Anterior cingulate cortex (tissue), 58 donors: Measurements from ENCODE around the gene KIF6.

Experiments used
- DNase-seq, 58 donors: peaks; one replicate each; lab custom pipeline; 2025; lab: John Stamatoyannopoulos, UW

KIF6 gene

DNA sequence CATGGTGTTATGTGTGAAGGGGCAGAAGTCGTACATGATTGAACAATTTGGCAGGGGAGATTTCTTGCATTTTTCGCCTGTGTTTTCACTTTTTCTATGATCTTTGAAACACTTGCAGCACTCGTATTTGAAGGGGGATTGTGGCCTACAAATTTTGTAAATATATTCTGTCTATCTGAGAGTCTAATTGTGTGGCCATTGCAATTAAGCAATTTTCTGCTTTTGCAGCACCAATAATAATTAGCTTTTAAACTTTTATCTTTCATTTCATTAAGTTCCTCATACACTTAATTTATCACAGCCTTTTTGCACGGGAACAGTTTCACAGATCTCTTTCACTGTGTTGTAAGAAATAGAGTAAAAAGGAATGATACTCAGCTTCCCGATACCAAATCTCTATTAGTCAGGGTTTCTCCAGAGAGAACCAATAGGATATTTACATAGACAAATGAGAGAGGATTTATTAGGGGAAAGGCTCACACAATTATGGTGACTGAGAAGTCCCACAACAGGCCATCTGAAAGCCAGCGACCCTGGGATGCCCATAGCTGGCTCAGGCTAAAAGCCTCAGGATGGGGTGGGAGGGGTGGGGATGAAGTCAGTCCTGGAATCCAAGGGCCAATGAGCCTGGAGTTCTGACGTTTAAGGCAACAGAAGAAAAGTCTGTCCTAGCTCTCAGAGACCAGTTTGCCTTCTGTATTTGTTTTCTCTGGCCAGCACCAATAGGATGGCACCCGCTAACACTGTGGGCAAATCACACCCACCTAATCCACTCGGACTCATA, 58.3 kb downstream of the KIF6 start:
- peak in 3 of 58 donors; percentile 11 to 27 (median 23) for DNase-seq

DNA sequence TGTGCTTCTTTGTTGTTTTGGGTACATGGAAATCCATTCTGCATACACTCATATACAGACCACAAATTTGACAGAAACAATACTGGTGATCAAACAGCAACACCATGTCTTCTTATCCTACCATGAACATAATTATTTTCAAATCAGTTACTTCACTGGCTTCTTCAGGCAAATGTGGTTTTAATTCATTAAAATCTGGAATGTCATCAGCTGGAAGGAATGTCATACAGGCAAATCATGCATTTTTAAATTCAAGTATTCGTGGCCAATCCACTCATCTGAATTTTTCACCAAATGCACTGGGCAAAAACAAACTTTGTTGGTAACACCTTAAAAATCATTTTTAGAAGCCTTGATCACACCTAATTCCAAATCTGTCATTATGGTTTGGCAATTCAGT, 59.3 kb downstream of the KIF6 start:
- DNase-seq, result no peak

DNA sequence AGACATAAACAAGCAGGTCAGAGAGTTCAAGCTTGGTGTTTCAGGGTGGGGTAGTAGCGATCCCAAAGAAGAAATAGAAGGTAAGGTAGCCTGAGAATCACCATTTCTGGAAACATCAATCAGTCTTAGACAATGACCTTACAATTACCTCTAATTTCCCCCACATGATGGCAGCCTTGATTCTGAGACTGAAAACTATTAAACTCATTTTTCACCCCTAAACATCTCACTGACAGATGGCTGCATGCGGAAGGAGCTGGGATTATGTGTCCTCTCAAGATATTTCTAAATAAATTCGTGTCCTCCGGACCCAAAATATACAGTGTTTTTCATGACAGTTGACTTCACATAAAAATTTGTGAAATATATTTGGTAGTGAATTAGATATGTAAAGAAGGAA, 61.0 kb downstream of the KIF6 start:
- peak in 3 of 58 donors; percentile 9 to 62 (median 29) for DNase-seq

GRCh38 chr6:39657355-39658135, 67.7 kb downstream of the KIF6 start:
- no peak for DNase-seq

DNA sequence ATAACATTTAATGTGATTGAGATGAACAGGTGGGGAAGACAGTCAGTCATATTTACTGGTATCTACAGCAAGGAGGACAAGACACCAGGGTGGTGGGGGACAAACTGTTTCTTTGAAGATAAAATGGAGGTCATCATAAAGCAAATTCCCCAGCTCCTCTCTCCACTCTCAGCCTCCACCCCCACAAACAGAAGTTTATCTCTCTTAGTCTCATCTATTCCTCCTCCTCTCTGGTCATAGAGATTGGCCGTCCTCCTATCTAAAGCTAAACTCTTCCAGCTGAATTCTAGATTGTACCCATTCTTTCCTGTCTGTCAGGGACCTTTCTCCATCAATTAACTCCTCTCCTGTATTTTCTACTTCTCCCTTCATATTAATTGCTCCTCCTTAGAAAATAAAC, 71.1 kb downstream of the KIF6 start:
- no peak for DNase-seq

DNA sequence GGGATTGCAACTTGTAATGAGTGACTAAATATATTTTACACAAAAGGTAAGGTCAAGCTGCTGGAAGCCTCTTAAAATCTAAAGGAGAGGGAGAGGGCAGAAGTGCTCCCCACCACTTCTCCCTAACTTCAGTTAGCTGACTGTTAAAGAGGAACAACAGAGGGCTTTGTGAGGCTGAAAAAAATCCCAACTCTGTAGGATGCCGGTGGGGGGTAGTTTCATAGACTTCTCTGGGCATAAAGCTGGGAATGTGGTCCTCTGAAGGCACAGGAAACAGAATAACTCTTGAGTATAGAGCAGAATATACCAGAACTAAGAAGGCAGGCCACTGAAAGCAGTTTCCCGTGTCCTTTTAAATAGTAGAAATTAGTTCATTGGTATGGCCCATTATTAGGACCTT, 71.6 kb downstream of the KIF6 start:
- DNase-seq, result peak in 10 of 58 donors; percentile 0 to 37 (median 22)

DNA sequence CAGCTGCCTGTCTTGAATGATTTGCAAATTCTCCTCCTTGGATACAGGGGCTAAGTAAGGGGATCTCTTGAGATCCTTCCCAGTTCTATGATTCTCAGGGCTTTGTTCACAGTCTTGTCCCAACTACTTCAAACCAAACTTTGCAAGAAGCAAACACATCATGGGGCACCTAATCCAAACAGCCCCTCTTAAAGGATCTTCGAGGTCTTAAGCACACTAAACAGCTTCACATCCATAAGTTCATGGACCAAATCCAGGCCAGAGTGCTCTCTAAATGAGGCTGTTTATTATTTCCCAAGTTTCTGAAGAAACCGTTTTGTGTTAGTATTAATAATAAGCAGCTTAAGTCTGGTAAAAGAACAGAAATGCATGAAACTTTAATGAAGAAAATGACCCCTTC, 75.2 kb downstream of the KIF6 start:
- DNase-seq, result no peak

DNA sequence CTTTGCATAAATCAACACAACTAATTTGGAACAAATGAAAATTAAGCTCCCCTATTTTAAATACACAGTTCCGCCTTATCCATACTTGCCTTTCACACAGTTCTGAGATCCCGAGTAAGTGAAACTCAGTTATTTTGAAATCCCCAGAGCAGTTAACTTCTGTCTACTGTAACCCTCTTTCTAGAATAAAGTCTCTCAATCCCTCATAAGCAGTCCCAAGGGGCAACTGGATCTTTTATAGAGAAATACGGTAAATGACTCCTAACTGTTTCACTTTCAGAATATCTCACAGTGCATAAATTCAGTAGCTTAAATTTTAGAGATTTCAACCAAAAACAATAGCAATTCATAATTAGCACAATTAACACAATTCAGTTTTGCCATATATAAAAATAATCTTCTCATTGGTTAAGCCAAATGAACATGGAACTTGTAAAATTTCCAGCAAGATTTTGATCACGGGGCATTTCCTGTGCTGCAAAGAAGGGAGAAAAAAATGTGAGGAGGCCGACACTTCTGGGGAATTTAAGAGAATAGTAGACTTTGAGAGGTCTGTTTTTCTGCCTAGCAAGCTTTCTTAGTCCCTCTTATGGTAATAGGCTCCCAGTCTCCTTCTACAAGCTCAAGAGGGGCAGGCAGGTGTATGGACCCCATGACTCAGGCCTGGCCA, 78.3 kb downstream of the KIF6 start:
- no peak for DNase-seq

- DNase-seq, result no peak
These were observed 82.9 kb downstream of the KIF6 start for GRCh38 chr6:39642270-39642669.

DNA sequence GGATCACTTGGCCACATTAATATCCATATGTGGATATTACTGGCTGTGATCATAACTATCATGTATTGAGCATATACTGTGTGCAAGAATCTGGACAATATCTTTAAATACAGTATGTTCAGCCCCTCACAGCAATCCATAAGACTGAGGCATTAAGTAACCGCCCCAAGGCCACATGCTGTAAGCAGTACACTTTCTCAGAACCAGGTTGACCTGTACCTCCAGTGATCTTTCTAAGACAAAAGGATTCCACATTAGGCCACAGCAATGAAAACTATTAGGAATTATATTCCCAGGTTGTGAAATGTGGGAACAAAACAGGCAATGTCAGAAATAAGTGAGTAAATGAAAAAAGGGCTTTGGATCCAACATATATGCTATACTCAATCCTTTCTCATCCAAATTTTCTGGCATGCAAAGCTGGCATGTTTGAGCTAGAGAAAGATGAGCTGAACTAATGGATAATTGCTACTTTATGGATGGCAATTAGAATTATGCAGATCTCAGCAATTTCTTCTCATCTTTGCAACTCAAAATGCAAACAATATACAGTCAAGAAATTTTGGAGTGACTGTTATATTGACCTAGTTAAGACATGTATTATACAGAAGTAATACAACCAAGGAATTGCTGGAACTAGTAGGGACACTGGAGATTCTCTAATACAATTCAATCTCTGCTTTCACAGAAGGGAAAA, 86.9 kb downstream of the KIF6 start:
- no peak for DNase-seq

DNA sequence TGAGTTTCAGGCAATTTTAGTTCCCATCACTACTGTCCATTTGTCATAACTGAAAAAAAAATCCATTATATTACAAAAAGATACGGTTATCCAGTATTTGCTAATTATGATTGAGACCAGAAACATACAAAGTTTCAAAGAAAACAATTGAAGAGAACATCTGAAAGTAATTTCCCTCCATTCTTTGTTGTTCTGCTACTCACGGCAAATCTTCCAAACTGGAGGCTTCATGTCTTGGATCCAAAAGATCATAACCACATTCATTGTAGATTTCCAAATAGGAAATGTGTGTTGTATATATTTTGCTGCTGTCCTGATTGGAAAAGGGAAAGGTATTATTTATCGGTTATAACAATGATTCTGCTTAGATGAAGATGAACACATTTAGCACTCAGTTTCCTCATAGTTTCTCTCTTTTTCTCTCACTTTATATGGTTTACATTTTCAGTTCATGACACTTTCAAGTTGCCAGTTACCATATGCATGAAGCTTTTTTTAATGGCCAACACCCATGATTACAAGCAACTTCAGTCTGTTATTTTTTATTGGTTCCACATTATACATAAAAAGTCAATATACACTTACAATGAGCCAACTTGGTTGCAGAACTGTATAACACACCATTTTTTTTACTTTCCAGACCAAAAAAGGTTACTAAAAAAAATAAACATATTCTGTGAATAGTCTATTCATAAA, 90.4 kb downstream of the KIF6 start:
- no peak for DNase-seq

- DNase-seq, result no peak
These were observed 100.0 kb downstream of the KIF6 start for GRCh38 chr6:39625209-39625608.

DNA sequence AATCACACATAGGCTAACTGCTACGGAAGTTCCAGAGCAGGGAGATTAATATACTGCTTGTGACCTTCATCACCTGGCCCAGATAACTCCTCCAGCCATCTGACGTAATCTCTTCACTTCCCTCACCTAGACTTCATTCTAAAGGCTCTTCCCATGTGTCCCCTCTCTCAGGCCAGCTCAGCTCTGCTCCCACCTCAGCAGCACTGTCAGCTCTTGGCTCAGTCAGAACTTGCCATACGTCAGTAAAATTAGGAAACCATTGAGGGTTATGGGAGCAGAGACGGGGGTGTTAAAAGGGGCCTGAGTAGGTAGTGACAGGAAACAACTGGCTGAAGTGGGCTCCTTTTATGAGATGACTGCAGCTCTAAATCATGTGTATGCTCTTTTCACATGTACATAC, 101.5 kb downstream of the KIF6 start:
- DNase-seq, result no peak

GRCh38 chr6:39617520-39617919, 107.7 kb downstream of the KIF6 start:
- DNase-seq, result no peak

DNA sequence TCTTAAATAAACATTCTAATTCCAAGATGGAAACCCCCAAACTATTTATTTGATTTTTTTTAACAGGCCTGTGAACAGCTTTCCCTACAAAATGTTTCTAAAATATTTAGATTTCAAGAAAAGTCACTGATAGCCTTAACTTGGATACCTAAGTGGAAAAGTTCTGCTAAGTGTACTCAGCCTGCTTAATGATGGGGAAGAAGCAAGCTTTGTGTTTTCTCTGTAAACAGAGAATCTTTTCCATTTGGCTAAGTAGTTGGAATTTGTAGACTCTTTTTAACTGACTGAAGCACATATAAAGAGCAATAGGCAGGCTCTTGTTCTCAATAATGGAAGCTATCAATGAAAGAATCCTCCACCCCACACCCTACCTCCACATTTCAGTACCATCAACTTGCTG, 108.2 kb downstream of the KIF6 start:
- DNase-seq, result no peak

- no peak for DNase-seq
These were observed 109.6 kb downstream of the KIF6 start for GRCh38 chr6:39615622-39616021.

DNA sequence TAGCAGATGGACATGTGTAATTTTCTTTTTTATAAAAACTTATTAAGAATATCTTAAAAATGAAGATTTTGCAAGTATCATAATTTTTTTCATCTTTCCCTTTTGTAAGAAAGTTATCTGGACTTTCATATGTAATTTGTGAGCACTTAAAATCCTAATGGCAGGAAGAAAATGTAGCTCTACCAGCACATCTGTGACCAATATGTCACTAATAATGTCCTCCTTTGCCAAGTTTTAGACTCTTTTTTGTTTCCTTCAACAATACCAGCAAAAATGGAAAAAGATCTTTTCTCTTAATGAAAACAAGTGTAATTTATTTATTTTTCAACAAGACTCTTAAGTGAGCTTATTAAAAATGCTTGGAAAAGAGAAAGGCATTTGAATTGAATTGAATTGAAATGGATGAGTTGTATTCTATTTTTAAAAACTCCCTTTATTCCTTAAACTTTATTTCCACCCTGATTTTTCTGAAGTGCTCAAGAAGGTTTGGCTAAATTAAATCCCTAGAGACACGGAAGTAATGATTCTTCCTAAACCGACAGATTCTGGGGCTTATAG, 110.7 kb downstream of the KIF6 start:
- no peak for DNase-seq

DNA sequence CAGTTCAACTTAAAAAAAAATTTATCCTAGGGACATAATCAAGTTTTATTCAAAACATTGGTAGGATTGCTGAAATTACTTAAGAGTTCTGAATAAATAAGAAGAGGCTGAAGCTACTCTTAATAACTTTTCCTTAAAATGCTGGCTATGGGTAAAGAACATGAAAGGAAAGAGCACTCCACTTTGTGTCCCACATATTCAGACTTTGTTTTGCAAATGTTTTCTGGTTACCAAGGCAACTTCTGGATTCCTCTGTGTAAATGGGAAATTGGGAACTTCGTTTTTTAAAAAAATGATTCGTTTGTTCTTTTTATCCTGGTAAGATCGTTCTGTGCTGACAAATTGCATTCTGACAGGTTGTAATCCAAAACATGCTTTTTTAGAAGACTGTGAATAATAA, 115.0 kb downstream of the KIF6 start:
- peak in 1 of 58 donors; percentile 3 for DNase-seq

DNA sequence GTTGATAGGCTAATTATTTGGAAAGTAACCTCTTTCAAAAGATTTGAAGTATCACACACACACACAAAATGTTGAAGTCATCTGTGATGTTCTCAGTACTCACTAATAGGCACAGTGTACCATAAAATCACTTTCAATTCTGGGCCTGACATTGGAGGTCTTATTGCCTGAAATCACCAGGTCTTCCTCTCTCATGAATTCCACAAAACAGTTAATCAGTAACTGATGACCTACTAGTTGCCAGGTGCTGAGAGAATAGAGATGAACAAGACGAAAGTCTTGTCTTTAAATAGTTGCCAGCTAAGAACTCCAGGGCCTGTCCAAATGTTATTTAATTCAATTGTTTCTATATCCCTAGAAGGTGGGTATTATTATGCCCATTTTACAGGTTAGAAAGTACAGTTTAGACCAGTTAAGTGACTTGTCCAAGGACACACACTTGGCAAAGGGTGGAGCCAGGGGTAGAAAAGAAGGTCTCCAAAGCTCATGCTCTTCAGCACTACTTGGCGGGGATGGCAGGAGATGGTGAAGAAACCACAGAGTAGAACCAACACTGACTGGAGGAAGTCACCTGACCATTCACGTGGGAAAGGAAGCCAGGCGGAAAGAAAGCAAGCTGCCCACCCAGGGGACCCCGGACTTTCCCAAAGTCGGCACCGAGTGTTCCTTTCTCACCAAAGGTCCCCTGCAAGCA, 116.4 kb downstream of the KIF6 start:
- no peak for DNase-seq
